GM19463 (cell line): ENCODE data around the gene HMGN4.
"Not testable (repeated sequence)": the region's sequence is repeated elsewhere in the genome, so short reads cannot be mapped to it uniquely, and the experiment has no call there.

Experiments used
- ATAC-seq: cut with Tn5 transposase; IDR thresholded peaks from one replicate; pipeline ENCODE4 v1.9.1; 2021; ENCODE audit warnings: mild to moderate bottlenecking, moderate library complexity; ENCODE audit not compliant: unreplicated experiment

HMGN4 gene

GRCh38 chr6:26547363-26547762, 9.2 kb downstream of the HMGN4 start:
- not testable (repeated sequence) for ATAC-seq

DNA sequence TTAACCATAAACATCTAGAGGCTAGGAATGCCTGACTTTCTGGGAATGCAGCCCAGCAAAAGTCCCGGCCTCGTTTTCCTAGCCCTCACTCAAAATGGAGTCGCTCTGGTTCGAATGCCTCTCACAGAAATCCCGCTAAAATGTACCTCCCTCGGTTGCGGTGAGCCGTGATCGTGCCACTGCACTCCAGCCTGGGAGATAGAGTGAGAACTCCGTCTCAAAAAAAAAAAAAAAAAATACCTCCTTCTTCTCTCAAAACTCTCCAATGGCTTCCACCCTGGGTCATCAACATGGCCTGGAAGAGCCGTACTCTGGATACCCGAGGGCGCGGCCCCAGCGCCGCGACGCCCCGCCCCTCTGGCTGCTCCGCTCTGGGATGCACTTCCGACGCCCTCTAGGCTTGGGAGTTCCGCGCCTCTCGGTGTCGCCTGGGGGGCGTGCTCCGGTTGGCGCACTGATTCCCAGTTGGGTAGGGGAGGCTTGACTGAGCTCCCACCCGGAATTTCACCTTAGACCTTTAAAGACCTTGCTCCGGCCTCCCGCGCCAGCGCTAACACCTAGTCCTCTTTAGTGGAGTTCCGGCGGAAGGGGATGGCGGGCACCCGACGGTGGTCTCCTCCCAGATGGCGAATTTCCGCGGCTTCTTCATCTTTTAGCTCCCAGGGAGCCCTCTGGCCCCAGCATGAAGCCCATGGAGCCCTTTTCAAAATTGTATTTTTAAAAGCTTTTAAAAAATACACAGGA, 12.3 kb downstream of the HMGN4 start:
- ATAC-seq, result peak; percentile 34

DNA sequence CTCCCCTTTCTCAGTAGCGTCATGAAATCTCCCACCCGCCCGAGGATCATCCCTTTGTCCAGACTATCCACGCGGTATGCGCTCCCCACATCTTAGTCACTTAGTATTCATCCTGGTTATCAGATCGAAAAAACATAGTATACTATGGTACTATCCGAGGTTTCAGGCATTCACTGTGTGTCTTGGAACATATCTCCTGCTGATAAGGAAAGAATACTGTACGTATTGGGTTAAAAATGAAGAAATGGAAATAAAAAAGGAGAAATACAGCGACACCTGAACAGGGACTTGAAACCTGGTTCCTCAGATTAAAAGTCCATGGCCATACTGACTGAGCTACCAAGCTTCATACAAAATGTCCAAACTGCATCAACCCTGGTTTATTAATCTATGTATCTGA, 14.0 kb downstream of the HMGN4 start:
- ATAC-seq, result no peak

DNA sequence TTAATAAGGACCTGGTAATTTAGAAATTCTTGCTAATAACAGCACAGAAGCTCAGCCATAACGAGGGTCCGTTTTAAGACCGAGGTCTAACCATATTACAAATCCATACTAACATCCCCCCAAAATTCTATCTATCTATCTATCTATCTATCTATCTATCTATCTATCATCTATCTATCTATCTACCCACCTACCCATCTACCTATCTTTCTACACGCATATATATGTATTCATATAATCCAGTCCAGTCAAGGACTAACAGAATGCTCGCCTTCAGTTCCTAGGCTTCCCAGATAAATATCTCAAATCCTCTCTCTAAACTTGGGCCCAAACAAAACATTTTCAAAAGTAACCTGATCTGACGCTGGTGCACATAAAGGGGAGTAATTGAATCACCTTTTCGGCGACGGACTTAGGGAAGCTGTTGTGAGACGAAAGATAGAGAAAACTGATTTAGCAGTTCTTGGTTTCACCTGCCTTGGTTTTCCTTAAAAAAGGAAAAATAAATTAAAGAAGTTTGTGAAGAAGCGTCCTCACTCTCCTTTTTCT, 14.5 kb downstream of the HMGN4 start:
- ATAC-seq, result no peak

DNA sequence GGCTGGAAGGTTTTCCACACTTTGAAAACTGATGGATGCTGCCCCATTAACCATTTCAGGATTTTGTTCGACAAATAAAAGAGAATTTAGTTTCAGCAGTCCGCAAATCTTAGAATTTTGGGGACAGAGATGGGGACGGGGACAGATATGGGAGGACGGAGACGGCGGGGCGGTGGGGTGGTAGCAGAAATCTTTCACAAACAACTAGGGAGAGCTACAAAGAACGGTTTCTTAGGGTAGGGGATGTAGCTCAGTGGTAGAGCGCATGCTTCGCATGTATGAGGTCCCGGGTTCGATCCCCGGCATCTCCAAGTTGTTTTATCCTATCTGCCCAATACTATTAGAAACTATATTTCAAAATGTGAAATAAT, 15.1 kb downstream of the HMGN4 start:
- ATAC-seq, result no peak

DNA sequence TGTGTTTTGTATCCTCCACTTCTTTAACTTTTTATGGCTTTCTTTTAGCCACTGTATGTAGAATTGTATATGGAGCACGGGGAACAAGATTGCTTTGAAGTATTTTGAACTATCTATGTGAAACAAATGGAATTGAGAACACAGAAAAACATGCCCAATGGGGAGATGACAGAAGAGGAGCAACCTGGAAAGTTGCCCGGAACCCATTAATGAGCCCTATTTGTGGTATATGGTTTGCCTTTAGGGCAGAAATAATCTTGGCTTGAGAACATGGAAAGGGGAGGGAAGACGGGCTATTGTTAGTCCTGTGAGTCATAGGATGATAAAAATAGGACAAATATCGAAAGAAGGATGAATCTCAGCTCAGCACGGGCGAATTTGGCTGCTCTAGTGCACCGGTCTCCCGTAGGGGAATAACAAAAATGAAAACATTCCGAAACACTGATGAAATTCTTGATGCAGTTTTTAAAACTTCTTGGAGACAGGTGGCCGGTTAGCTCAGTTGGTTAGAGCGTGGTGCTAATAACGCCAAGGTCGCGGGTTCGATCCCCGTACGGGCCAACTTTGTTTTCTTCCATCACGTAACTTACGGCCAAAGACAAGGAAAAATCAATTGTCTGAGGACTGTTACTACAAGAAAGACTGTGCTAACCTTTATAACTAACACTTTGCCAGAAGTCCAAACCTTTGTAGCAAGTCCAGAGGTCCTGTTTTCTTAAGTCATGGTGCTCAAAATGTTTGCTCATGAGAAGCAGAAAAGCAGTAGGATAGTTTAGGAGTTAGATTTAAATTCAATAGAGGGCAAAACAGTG, 15.7 kb downstream of the HMGN4 start:
- peak; percentile 43 for ATAC-seq

- ATAC-seq, result no peak
These were observed 16.2 kb downstream of the HMGN4 start for GRCh38 chr6:26554447-26554696.

DNA sequence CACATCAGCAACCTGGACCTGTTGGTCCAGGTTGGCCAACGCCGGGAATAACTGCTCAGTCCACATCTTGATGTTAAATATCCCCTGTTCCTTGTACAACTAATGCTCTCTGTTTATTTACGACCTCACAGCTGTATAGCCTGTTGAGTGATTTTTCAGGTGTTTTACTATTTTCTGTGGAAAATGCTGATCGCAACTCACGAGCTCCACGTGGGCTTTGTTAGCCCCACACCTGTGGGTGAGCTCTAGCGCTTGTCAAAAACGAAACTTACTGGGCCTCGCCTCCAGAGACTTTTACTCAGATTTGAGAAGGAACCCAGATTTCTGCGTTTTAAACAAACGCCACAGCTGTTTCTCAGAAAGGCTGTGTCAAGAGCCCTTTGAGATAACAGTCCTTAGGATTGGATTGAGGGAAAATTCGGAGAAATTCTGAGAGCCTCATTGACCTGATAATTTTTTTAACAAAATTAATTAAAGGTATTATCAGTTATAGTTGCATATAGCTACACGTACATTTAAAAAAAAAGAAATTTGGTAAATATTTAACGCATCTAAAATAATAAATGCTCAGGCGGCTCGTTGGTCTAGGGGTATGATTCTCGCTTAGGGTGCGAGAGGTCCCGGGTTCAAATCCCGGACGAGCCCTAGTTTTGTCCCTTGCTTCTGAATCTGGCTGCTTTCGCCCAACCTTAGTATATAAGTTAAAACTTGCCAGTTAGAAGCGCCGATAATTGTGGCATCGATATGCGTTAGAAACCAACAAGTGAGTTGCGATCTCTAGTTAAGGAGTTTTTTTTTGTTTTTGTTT, 16.7 kb downstream of the HMGN4 start:
- ATAC-seq, result no peak

DNA sequence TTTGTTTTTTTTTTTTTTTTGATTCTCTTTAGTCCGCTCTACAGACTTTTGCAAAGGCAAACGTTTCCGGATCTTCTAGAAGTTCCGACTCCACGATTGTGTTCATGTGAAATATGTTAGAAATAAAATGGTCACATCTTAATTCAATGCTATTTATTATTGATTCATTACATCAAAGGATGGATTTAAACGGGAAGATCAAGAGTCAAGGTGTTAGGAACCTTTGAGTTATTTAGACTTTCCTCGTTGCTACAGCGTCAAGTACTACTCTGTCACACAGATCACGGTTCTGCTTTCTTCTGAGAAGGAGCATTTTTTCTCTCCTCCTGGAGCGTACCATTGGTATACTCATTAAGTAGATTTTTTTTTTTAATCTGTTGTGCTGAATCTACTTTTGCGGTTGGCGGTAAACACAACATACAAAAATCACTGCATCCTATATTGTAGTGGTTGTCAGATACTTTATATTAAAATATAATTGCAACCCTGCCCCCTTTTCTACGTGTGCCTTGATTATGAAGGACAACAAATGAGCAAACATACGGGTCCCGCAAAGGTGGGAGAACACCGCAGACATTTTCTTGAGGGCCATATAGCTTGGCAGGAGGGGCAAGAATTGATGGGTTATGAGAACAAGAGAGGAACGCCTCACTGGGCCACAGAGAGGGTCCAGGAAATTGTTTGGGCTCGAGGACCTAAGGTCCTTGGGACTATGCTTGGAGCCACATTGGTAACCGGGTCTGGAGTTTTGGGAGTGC, 17.5 kb downstream of the HMGN4 start:
- no peak for ATAC-seq

DNA sequence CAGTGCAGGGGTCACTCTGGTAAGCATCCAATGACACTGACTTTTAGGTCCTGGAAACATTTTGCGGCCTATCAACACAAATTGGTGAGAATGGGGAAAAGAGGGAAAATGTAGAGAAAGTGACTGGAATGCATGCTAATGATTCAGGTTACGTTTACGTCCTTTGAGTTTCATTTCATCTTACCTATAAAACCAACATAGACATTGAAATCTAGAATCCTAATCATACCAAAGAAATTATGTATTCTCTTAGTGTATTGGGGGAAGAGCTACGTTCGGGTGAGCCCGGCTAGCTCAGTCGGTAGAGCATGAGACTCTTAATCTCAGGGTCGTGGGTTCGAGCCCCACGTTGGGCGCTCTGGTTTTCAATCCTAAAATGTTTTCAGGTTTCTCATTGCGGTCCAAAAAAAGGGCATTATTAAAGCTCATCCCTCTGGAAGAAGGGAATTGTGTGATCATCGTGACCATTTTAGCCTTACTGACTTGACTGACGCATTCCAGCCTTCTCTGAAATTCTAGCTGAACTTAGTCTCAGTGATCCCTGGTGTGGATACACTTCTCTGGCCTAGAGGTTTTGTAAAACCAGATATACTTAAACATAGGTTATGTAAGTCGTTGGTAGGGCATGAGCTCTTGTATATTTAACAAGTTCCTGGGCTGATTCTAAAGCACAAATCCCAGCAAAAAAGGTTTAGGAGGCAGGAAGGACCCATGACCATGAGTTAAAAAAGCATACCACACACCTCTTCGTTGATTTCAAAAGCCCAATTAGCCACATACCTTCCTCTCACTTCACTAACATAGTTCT, 18.3 kb downstream of the HMGN4 start:
- no peak for ATAC-seq

DNA sequence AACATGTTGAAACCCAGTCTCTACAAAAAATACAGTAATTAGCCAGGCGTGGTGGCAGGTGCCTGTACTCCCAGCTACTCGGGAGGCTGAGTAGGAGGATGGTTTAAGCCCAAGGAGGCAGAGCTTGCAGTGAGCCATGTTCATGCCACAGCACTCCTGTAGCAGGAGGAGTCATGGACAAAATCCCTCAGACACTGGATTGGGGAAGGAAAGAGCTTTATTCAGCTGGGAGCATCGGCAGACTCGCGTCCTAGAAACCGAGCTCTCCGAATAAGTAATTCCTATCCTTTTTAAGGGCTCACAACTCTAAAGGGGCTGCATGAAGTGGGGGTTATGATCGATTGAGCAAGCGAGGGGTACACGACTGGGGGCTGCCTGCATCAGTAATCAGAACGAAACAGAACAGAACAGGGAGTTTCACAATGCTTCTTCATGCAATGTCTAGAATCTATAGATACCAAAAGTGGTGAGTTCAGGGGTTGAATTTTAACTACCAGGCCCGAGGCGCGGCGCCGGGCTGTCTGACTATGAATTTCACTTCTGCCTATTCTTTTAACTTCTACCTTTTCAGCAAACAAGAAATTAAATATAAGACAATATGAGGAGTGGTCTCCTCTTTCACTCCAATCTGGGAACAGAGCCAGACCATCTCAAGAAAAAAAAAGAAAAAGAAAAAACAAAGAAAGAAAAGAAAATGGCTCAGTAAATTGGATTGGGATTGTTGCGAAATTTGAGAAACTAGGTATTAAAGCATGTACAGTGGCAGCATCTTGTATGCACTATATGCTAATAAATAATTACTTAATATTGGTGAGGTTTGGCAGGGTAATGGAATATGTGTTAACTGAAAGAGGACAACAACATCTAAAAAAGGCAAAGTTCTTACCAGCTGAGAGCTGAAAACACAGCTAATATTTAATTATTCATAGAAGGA, 23.6 kb downstream of the HMGN4 start:
- peak; percentile 57 for ATAC-seq

DNA sequence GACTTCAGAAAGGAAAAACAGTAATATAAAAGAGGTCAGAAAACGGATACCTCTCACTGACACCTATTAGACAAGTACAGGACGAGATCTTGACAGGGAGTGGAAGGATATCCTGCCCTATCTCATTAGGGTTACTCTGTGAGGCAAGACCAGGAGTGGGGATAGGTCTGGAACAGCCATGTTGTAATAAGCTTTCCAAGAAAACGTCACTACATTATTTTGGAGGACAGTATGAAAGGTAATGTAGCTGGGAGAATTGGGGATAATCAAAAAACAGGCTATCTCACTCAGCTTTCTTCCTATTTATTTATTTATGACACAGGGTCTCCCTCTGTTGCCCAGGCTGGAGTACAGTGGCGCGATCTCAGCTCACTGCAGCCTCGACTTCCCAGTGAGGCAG, 25.3 kb downstream of the HMGN4 start:
- ATAC-seq, result no peak

- peak; percentile 60 for ATAC-seq
These were observed 30.7 kb downstream of the HMGN4 start for GRCh38 chr6:26568601-26569432.

GRCh38 chr6:26569433-26569764, 31.2 kb downstream of the HMGN4 start:
- no peak for ATAC-seq

- no peak for ATAC-seq
These were observed 32.1 kb downstream of the HMGN4 start for GRCh38 chr6:26570027-26570809.

DNA sequence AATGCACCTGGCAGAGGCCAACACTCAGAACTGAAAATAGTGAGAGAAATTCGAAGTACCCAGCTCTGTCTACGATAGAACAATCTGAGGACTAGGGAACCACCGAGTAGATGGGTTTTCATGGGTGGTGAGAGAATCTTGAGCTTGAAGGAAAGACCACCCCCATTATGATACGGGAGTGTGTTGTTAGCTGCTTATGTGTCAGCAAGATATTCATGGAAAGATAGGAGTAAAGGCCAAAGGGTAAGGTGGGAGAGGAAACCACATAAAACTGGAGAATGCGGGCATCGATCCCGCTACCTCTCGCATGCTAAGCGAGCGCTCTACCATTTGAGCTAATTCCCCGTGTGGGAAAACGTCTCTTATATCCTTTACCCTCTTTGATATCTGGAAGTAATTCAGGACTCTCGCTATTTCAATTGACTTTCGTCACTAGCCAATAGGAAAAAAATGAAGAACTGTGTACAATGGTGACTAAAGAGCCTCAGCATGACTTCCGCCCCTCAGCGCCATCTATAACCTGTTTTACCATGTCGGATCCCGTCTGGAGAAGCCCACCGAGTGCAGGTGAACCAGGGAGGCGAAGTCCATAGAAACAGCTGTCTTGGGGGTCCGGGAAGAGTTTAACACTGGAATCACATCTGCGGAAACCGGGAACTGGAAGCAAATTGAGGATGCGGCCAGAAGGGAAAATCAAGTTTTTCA, 33.6 kb downstream of the HMGN4 start:
- no peak for ATAC-seq

- no peak for ATAC-seq
These were observed 37.4 kb downstream of the HMGN4 start for GRCh38 chr6:26575494-26575939.
